ENCODE data around the gene TAL2. TPM values are rescaled to one million over a fixed set of nuclear protein-coding genes. Genes with fewer than 3 reads are reported as not detected.
A peak's percentile ranks its signal among the peaks of the same experiment; 100 is the strongest.

The TAL2 gene
- total RNA-seq, 4 donors from 2014 or later: not detected

DNA sequence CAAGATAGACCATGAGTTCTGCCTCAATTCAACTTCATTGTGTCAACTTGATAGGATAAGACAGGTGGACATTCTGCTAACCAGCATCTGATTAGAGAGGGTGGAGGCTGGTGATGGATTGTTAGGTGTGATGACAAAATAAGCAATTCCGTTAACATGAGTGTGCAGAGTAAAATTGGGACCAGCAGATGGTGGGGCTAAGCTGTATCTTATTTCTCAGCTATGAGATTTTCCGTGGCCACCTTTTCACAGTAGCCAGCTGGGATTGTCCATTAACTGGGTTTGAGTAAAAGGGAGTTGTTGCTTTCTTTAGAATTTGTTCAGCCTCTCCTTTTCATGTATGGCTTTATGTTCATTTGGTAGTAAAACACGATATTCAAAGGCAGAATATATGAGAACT, 28.8 kb upstream of the TAL2 start:
- no peak overlapping the region for H3K27ac ChIP-seq (replicated peaks in 1 of 4)
- no peak overlapping the region for H3K4me3 ChIP-seq
- H3K27me3 ChIP-seq: no peaks in the 10 kb centered on the region
- H3K4me1 ChIP-seq: no peaks in the 10 kb centered on the region
- H3K36me3 ChIP-seq: peaks cover 10 to 46% (median 21%) of the 10 kb centered on the region in 4 donors
- DNase-seq (ENCODE audit: extremely low spot score): no peak
- WGBS: 69% methylated on average over 3 of the region's 3 CpGs
- TF ChIP-seq, protein P1, sequence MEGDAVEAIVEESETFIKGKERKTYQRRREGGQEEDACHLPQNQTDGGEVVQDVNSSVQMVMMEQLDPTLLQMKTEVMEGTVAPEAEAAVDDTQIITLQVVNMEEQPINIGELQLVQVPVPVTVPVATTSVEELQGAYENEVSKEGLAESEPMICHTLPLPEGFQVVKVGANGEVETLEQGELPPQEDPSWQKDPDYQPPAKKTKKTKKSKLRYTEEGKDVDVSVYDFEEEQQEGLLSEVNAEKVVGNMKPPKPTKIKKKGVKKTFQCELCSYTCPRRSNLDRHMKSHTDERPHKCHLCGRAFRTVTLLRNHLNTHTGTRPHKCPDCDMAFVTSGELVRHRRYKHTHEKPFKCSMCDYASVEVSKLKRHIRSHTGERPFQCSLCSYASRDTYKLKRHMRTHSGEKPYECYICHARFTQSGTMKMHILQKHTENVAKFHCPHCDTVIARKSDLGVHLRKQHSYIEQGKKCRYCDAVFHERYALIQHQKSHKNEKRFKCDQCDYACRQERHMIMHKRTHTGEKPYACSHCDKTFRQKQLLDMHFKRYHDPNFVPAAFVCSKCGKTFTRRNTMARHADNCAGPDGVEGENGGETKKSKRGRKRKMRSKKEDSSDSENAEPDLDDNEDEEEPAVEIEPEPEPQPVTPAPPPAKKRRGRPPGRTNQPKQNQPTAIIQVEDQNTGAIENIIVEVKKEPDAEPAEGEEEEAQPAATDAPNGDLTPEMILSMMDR (IDR thresholded peaks at IDR 0.05): no peak
- TF ChIP-seq POLR2A (IDR thresholded peaks at IDR 0.05; ENCODE audit: low read depth) (no peak), EP300 (IDR thresholded peaks at IDR 0.05) (no peak), POLR2AphosphoS5 (IDR thresholded peaks at IDR 0.05) (no peak)
- intact Hi-C loops (cut with DNase I): no loop called here
- no peaks in the 10 kb centered on the region for H3K9me3 ChIP-seq

DNA sequence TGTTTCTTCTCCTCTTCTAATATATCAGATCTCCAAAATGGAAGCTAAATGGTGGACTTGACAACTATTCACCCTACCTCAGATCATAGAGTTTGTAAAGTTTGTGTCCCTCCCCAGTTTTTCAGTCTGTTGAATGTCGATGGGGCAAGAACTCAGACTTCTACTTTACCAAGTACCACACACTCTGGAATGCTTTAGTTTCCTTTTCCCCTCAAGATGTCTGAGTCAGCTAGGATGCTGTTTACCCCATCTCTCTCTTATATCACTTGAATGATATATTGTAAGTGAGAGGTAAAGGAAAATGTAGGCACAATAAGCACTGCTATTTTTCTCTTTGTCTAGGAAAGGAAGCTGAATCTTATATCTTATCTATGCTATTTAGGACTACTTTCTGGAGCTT, 25.9 kb upstream of the TAL2 start:
- TF ChIP-seq, protein P1 (IDR thresholded peaks at IDR 0.05): no peak
- TF ChIP-seq POLR2AphosphoS5 (IDR thresholded peaks at IDR 0.05) (no peak), EP300 (IDR thresholded peaks at IDR 0.05) (no peak), POLR2A (IDR thresholded peaks at IDR 0.05; ENCODE audit: low read depth) (no peak)
- Histone ChIP-seq H3K4me1 (no peaks in the 10 kb centered on the region), H3K27ac (replicated peaks in 1 of 4) (no peak overlapping the region), H3K27me3 (no peaks in the 10 kb centered on the region), H3K4me3 (no peak overlapping the region), H3K36me3 (peaks cover 16 to 71% (median 32%) of the 10 kb centered on the region in 4 donors), H3K9me3 (peaks cover 0 to 4% (median under 1%) of the 10 kb centered on the region in 4 donors)
- intact Hi-C loops (cut with DNase I): no loop called here
- 96% methylated on average over 1 of the region's 1 CpG for WGBS
- DNase-seq (ENCODE audit: extremely low spot score): no peak

DNA sequence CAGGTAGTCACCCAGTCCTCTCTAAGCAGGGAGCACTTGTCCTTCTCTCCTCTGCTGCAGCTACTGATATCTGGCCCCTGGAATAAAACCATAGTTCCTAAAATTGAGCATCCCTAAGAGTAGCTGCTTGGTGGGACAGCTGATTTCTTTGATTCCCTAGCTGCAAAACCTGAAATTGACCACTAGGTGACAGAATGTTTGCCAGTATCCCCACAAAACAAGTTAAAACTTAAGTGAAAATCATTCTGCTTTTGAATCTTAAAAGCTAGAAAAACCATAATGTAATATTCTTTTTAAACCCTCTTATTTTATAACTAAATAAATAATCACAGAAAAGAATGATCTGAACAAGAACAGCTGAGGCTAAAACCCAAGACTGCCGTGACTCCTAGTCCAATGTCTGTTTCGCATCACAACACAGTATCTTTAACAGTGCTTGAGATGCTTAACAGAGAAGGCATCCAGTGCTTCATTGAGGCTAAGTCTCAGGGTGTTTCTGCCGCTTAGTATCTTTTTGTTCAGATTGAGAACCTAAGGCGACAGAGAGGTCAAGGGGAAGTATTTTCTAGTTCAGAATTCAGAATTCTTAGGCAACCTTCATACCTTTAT, 24.4 kb upstream of the TAL2 start:
- Histone ChIP-seq H3K4me3 (no peak overlapping the region), H3K36me3 (peaks cover 16 to 75% (median 32%) of the 10 kb centered on the region in 4 donors), H3K27me3 (no peaks in the 10 kb centered on the region), H3K27ac (replicated peaks in 1 of 4) (no peak overlapping the region), H3K9me3 (peaks cover 0 to 19% (median 3%) of the 10 kb centered on the region in 4 donors), H3K4me1 (no peaks in the 10 kb centered on the region)
- DNase-seq (ENCODE audit: extremely low spot score): no peak
- WGBS: 92% methylated on average over 4 of the region's 4 CpGs
- no peak for TF ChIP-seq POLR2AphosphoS5 (IDR thresholded peaks at IDR 0.05)
- no peak for TF ChIP-seq EP300 (IDR thresholded peaks at IDR 0.05)
- TF ChIP-seq, protein P1 (IDR thresholded peaks at IDR 0.05): peak in 1 of 3 experiments; percentile 36
- no peak for TF ChIP-seq POLR2A (IDR thresholded peaks at IDR 0.05; ENCODE audit: low read depth)
- intact Hi-C loops (cut with DNase I): no loop called here

DNA sequence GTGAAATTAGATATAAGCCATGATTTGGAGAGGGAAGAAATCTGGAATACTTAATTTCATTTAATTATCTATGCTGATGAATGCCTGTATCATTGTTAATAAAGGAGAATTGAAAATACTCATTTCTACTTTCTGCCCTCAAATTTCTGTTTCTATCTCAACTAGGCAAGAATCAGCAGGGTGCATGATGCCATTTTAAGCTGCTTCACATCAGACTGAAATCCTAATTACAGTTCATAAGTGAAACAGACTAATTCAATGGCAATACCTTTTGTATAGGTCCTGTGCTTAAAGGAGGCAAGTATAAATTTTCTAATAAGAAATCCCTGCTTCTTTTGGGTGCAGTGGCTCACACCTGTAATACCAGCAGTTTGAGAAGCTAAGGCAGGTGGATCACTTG, 22.3 kb upstream of the TAL2 start:
- TF ChIP-seq, protein P1 (IDR thresholded peaks at IDR 0.05): no peak
- TF ChIP-seq POLR2A (IDR thresholded peaks at IDR 0.05; ENCODE audit: low read depth) (no peak), POLR2AphosphoS5 (IDR thresholded peaks at IDR 0.05) (no peak), EP300 (IDR thresholded peaks at IDR 0.05) (no peak)
- H3K27ac ChIP-seq (replicated peaks in 1 of 4): no peak overlapping the region
- H3K4me3 ChIP-seq: no peak overlapping the region
- peaks cover 0 to 19% (median 3%) of the 10 kb centered on the region in 4 donors for H3K9me3 ChIP-seq
- H3K4me1 ChIP-seq: no peaks in the 10 kb centered on the region
- no peak for DNase-seq (ENCODE audit: extremely low spot score)
- intact Hi-C loops (cut with DNase I): no loop called here
- no peaks in the 10 kb centered on the region for H3K27me3 ChIP-seq
- peaks cover 8 to 60% (median 26%) of the 10 kb centered on the region in 4 donors for H3K36me3 ChIP-seq

DNA sequence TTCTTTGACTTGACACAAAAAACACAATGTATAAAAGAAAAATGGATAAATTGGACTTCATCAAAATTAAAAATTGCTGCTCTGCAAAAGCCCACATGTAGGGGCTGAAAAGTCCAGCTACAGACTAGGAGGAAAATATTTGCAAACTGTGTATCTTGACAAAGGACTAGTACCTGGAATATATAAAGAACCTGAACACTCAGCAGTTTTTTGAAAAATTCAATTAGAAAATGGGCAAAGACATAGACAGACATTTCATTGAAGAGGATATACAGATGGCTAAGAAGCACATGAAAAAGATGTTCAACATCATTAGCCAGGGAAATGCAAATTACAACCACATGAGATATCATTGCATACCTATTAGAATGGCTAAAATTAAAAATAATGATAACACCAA, 18.5 kb upstream of the TAL2 start:
- TF ChIP-seq, protein P1 (IDR thresholded peaks at IDR 0.05): no peak
- TF ChIP-seq POLR2A (IDR thresholded peaks at IDR 0.05; ENCODE audit: low read depth) (no peak), POLR2AphosphoS5 (IDR thresholded peaks at IDR 0.05) (no peak), EP300 (IDR thresholded peaks at IDR 0.05) (no peak)

More for the DNA sequence above, 18.5 kb upstream of the TAL2 start:
- Histone ChIP-seq H3K4me1 (no peaks in the 10 kb centered on the region), H3K27ac (replicated peaks in 1 of 4) (no peak overlapping the region), H3K9me3 (peaks cover 0 to 19% (median 3%) of the 10 kb centered on the region in 4 donors), H3K4me3 (no peak overlapping the region), H3K36me3 (peaks cover 1 to 26% (median 10%) of the 10 kb centered on the region in 4 donors), H3K27me3 (no peaks in the 10 kb centered on the region)
- intact Hi-C loops (cut with DNase I): no loop called here
- no peak for DNase-seq (ENCODE audit: extremely low spot score)

All from esophagus muscularis mucosa (tissue), 4 donors.